Endothelial cell of umbilical vein (primary cell): ENCODE results near the gene CEP19. TPM values are rescaled to one million over a fixed set of nuclear protein-coding genes. Genes with fewer than 3 reads are reported as not detected.

Experiments
- BruUV-seq: library from RNA; stranded (reverse); fragments of 400-500 nt; replicated peaks from 2 replicates; lab custom pipeline; 2021; lab: Mats Ljungman, UMichigan
- CTCF ChIA-PET: fragments of 300-600, 350-600 bp; sonication (Branson Sonifier 250); formaldehyde crosslinking; loops from one replicate; lab custom pipeline; 2021; ENCODE audit warnings: antibody characterized with exemption, inconsistent platforms; lab: Charles Lee
- POLR2A ChIA-PET: fragments of 300-600, 350-600 bp; sonication (Branson Sonifier 250); formaldehyde crosslinking; loops from one replicate; lab custom pipeline; 2021; ENCODE audit warnings: antibody characterized with exemption, inconsistent platforms; lab: Charles Lee
- DNase-seq: peaks from one replicate; pipeline ENCODE4 v3.0.0-alpha.2; 2011; ENCODE audit warnings: low read depth, low spot score
- FAIRE-seq: peaks from 2 replicates; lab custom pipeline; 2011; peaks lifted over from hg19 to GRCh38; lab: Jason Lieb, UNC
- H2AFZ ChIP-seq: 2 replicates; pipeline ENCODE4 v1.6.0; 2012; ENCODE audit warnings: low read depth, low read length, control low read depth, inconsistent platforms
- H3K27ac ChIP-seq: 2 replicates; pipeline ENCODE4 v1.5.1; 2011; ENCODE audit warnings: low read depth, mild to moderate bottlenecking, control low read depth, low read length, moderate library complexity; ENCODE audit not compliant: insufficient read depth
- H3K27me3 ChIP-seq, 2 experiments: 2 replicates each; pipeline versions ENCODE4 v1.6.0 to v1.6.1; 2011; ENCODE audit warnings: low read length in 2 of 2, mixed read lengths in 1 of 2; ENCODE audit not compliant: control insufficient read depth in 2 of 2, insufficient read depth in 2 of 2
- H3K36me3 ChIP-seq, 2 experiments: 2 replicates in 1 of 2; 3 replicates in 1 of 2; pipeline ENCODE4 v1.5.1; 2011; ENCODE audit warnings: low read length in 2 of 2, mild to moderate bottlenecking in 1 of 2, moderate library complexity in 1 of 2; ENCODE audit not compliant: control insufficient read depth in 2 of 2, insufficient read depth in 2 of 2; ENCODE audit errors: extremely low read depth in 1 of 2
- H3K4me1 ChIP-seq: 3 replicates; pipeline ENCODE4 v1.5.1; 2011; ENCODE audit warnings: mild to moderate bottlenecking, low read length; ENCODE audit not compliant: control insufficient read depth, insufficient read depth; ENCODE audit errors: extremely low read depth
- H3K4me2 ChIP-seq: 2 replicates; pipeline ENCODE4 v1.6.1; 2011; ENCODE audit warnings: low read length, control low read depth, mixed read lengths; ENCODE audit not compliant: insufficient read depth
- H3K4me3 ChIP-seq, 3 experiments: fragments of 200-600 bp in 1 of 3; sonication (generic), shearing (Covaris generic) in 1 of 3; replicated peaks in 1 of 3; 2 replicates each; pipeline ENCODE4 v1.5.1; 2011 to 2016; ENCODE audit warnings: control low read depth in 3 of 3, low read length in 3 of 3, mild to moderate bottlenecking in 2 of 3, inconsistent platforms in 1 of 3, low read depth in 1 of 3, moderate library complexity in 1 of 3; ENCODE audit not compliant: insufficient read depth in 1 of 3
- H3K79me2 ChIP-seq: 2 replicates; pipeline ENCODE4 v1.6.0; 2012; ENCODE audit warnings: low read length, inconsistent platforms; ENCODE audit not compliant: control insufficient read depth, insufficient read depth
- H3K9ac ChIP-seq: replicated peaks from 2 replicates; pipeline ENCODE3; 2011; ENCODE audit warnings: low read length, control low read depth; ENCODE audit not compliant: insufficient read depth; ENCODE audit errors: extremely low read depth
- H3K9me1 ChIP-seq: replicated peaks from 3 replicates; pipeline ENCODE4 v1.6.0; 2011; ENCODE audit warnings: mild to moderate bottlenecking, low read length; ENCODE audit not compliant: control insufficient read depth, insufficient read depth; ENCODE audit errors: extremely low read depth
- H3K9me3 ChIP-seq: replicated peaks from 2 replicates; pipeline ENCODE4 v1.5.1; 2012; ENCODE audit warnings: low read length, inconsistent platforms; ENCODE audit not compliant: control insufficient read depth, insufficient read depth
- H4K20me1 ChIP-seq: replicated peaks from 2 replicates; pipeline ENCODE3; 2011; ENCODE audit warnings: mild to moderate bottlenecking, low read length; ENCODE audit not compliant: control insufficient read depth, insufficient read depth; ENCODE audit errors: extremely low read depth
- EZH2 ChIP-seq: IDR thresholded peaks from 2 replicates; pipeline ENCODE4 v1.6.1; 2012; ENCODE audit warnings: borderline replicate concordance, low read depth, mild to moderate bottlenecking, moderate library complexity, low read length, inconsistent platforms; ENCODE audit not compliant: severe bottlenecking
- FOS ChIP-seq: IDR thresholded peaks from 2 replicates; pipeline ENCODE4 v1.6.1; 2011; ENCODE audit warnings: mild to moderate bottlenecking, low read length, moderate library complexity, borderline replicate concordance; ENCODE audit not compliant: insufficient read depth
- GATA2 ChIP-seq: IDR thresholded peaks from 2 replicates; pipeline ENCODE4 v1.7.0; 2011; ENCODE audit warnings: low read depth, mild to moderate bottlenecking, moderate library complexity, mixed read lengths, low read length; ENCODE audit not compliant: insufficient read length, insufficient read depth
- JUN ChIP-seq: IDR thresholded peaks from 2 replicates; pipeline ENCODE4 v1.6.1; 2011; ENCODE audit warnings: borderline replicate concordance, low read depth; ENCODE audit not compliant: insufficient read length, insufficient read depth
- MYC ChIP-seq: IDR thresholded peaks from one replicate; pipeline ENCODE4 v1.6.1; 2011; ENCODE audit warnings: mild to moderate bottlenecking, low read depth, low read length
- POLR2A ChIP-seq: IDR thresholded peaks from 2 replicates; pipeline ENCODE4 v1.6.1; 2012; ENCODE audit warnings: low read depth, mild to moderate bottlenecking, control low read depth, low read length
- POLR2AphosphoS5 ChIP-seq: IDR thresholded peaks from 2 replicates; pipeline ENCODE4 v1.6.1; 2012; ENCODE audit warnings: low read depth, mild to moderate bottlenecking, control low read depth, low read length, moderate library complexity; ENCODE audit not compliant: insufficient read depth
- dilution Hi-C: fragments of 300-500 bp; cut with MboI; formaldehyde crosslinking; loops from one replicate; pipeline ENCODE4 v1.15.0; 2019; ENCODE audit warnings: low sequenced_read_pairs; ENCODE audit not compliant: extremely low pct_ligation_motif_present
- intact Hi-C: fragments of 100-400 bp; cut with micrococcal nuclease; formaldehyde crosslinking; loops from one replicate; pipeline ENCODE4 v1.10.0; 2022
- polyA plus RNA-seq, 4 experiments: library from polyadenylated mRNA; depleted of rRNA in 3 of 4; stranded (reverse) in 3 of 4; unstranded in 1 of 4; fragments of >200 nt; gene quantifications; 2 replicates each; pipeline versions ENCODE4 v1.2.1 to v1.2.3, GENCODE V29; 2011 to 2012; ENCODE audit warnings: missing spikeins in 1 of 4
- total RNA-seq: library from RNA; stranded (reverse); gene quantifications from 2 replicates; pipeline ENCODE4 v1.2.3, GENCODE V29; 2021
- TF ChIP-seq, protein P1 (sequence below), 2 donors: IDR thresholded peaks; 1 replicate in 1 of 2; 2 replicates in 1 of 2; pipeline ENCODE4 v1.5.1; 2011; ENCODE audit warnings: low read length in 2 of 2, mild to moderate bottlenecking in 2 of 2, moderate library complexity in 2 of 2, control low read depth in 1 of 2, inconsistent platforms in 1 of 2, low read depth in 1 of 2; ENCODE audit not compliant: insufficient read depth in 1 of 2; ENCODE audit errors: extremely low read depth in 1 of 2
- TF ChIP-seq, protein P2 (sequence below): IDR thresholded peaks from 2 replicates; pipeline ENCODE4 v1.6.1; 2011; ENCODE audit not compliant: insufficient read depth, insufficient read length

Gene CEP19
- total and polyA plus RNA-seq, 2 donors (not counting 3 experiments of a cell fraction or from before 2014, with no cell fraction given) = 0.87 to 1.6 TPM

- ChIA-PET CTCF (interaction anchor here (0.6 to 11.4 kb wide), 11 partner anchors 9 to 281 kb away, joined by 3 to 334 read pairs (median 4); partner anchors contain the start of genes FBXO45 and WDR53), POLR2A (no interaction called here)
- H3K27me3 ChIP-seq = peaks cover 0 to 2% of the 10 kb centered on the region in 2 experiments
- dilution Hi-C loops = loop anchor here (5.0 kb wide), 1 partner anchor 81 kb away; no protein-coding TSS in a partner anchor
- H3K79me2 ChIP-seq = no peaks in the 10 kb centered on the region
- peaks cover 7% of the 10 kb centered on the region for H3K4me1 ChIP-seq
- H3K9ac ChIP-seq = no peak overlapping the region
- DNase-seq = peak; percentile 59
- H2AFZ ChIP-seq = peak overlapping the region; percentile 85
- FAIRE-seq = peak; percentile 72
- H3K36me3 ChIP-seq = no peaks in the 10 kb centered on the region
- no peak overlapping the region for H3K27ac ChIP-seq
- H3K9me3 ChIP-seq = no peaks in the 10 kb centered on the region
- BruUV-seq = no TSS peak
- TF ChIP-seq GATA2 (peak; percentile 28), FOS (peak; percentile 20), EZH2 (no peak), POLR2A (no peak), MYC (no peak), JUN (no peak), POLR2AphosphoS5 (peak; percentile 24)
- TF ChIP-seq, protein P1, sequence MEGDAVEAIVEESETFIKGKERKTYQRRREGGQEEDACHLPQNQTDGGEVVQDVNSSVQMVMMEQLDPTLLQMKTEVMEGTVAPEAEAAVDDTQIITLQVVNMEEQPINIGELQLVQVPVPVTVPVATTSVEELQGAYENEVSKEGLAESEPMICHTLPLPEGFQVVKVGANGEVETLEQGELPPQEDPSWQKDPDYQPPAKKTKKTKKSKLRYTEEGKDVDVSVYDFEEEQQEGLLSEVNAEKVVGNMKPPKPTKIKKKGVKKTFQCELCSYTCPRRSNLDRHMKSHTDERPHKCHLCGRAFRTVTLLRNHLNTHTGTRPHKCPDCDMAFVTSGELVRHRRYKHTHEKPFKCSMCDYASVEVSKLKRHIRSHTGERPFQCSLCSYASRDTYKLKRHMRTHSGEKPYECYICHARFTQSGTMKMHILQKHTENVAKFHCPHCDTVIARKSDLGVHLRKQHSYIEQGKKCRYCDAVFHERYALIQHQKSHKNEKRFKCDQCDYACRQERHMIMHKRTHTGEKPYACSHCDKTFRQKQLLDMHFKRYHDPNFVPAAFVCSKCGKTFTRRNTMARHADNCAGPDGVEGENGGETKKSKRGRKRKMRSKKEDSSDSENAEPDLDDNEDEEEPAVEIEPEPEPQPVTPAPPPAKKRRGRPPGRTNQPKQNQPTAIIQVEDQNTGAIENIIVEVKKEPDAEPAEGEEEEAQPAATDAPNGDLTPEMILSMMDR (IDR thresholded peaks at IDR 0.05; ENCODE audit: extremely low read depth in 1 of 2, insufficient read depth in 1 of 2, low read depth in 1 of 2, low read length in 2 of 2) = no peak
- TF ChIP-seq, protein P2, sequence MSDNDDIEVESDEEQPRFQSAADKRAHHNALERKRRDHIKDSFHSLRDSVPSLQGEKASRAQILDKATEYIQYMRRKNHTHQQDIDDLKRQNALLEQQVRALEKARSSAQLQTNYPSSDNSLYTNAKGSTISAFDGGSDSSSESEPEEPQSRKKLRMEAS = no peak
- intact Hi-C loops = no loop called here
- peak overlapping the region; percentile 48 for H3K4me2 ChIP-seq
- no peaks in the 10 kb centered on the region for H3K9me1 ChIP-seq
- no peak overlapping the region for H3K4me3 ChIP-seq
- no peaks in the 10 kb centered on the region for H4K20me1 ChIP-seq
Observed at GRCh38 chr3:196688349-196688748, 23.7 kb downstream of the CEP19 start.
